HepG2 (cell line): Measurements from ENCODE around the gene CD300LF. TPM values are rescaled to one million over a fixed set of nuclear protein-coding genes. Genes with fewer than 3 reads are reported as not detected.

Source experiments
- CERS6 ChIP-seq: sonication (generic); formaldehyde crosslinking; IDR thresholded peaks from 2 replicates; pipeline ENCODE4 v1.5.0; 2020; ENCODE audit warnings: missing genetic modification reagents
- HNF4G ChIP-seq, 2 experiments: sonication (generic) in 1 of 2; formaldehyde crosslinking in 1 of 2; IDR thresholded peaks; 2 replicates each; pipeline versions ENCODE4 v1.4.0 to v1.6.1; 2011 to 2020; ENCODE audit warnings: borderline replicate concordance in 2 of 2, low read depth in 2 of 2, mild to moderate bottlenecking in 2 of 2, low read length in 1 of 2, missing genetic modification reagents in 1 of 2, moderate library complexity in 1 of 2
- JUNB ChIP-seq: sonication (generic); formaldehyde crosslinking; IDR thresholded peaks from 2 replicates; pipeline ENCODE4 v1.8.0; 2022; ENCODE audit warnings: missing genetic modification reagents, mild to moderate bottlenecking, borderline replicate concordance
- MATR3 ChIP-seq: sonication (generic); formaldehyde crosslinking; IDR thresholded peaks from 2 replicates; pipeline ENCODE4 v1.4.0; 2020; ENCODE audit warnings: missing genetic modification reagents
- MED8 ChIP-seq: sonication (generic); formaldehyde crosslinking; IDR thresholded peaks from 2 replicates; pipeline ENCODE4 v1.8.1; 2023; ENCODE audit warnings: mild to moderate bottlenecking, missing genetic modification reagents; ENCODE audit not compliant: insufficient replicate concordance
- MLXIP ChIP-seq: sonication (generic); formaldehyde crosslinking; IDR thresholded peaks from 2 replicates; pipeline ENCODE4 v1.9.0; 2021; ENCODE audit warnings: missing genetic modification reagents, borderline replicate concordance
- NPAS2 ChIP-seq: sonication (generic); formaldehyde crosslinking; IDR thresholded peaks from 2 replicates; pipeline ENCODE4 v1.8.0; 2022; ENCODE audit warnings: mild to moderate bottlenecking, missing genetic modification reagents, borderline replicate concordance
- NR2F2 ChIP-seq: IDR thresholded peaks from 2 replicates; pipeline ENCODE4 v1.6.1; 2012; ENCODE audit warnings: low read depth, inconsistent platforms, borderline replicate concordance
- PHF21A ChIP-seq: sonication (generic); formaldehyde crosslinking; IDR thresholded peaks from 2 replicates; pipeline ENCODE4 v1.5.0; 2020; ENCODE audit warnings: mild to moderate bottlenecking, missing genetic modification reagents
- PHF5A ChIP-seq: IDR thresholded peaks from one replicate; pipeline ENCODE4 v1.6.1; 2018; ENCODE audit warnings: low read depth, missing genetic modification reagents; ENCODE audit not compliant: unreplicated experiment
- PLRG1 ChIP-seq: fragments of 450-650 bp; conservative IDR thresholded peaks from 2 replicates; pipeline ENCODE4 v1.6.1; 2016
- POGZ ChIP-seq: sonication (generic); formaldehyde crosslinking; IDR thresholded peaks from 2 replicates; pipeline ENCODE4 v1.4.0; 2020; ENCODE audit warnings: mild to moderate bottlenecking, missing genetic modification reagents
- RARG ChIP-seq: sonication (generic); formaldehyde crosslinking; IDR thresholded peaks from 2 replicates; pipeline ENCODE4 v1.4.0; 2020; ENCODE audit warnings: low read depth, mild to moderate bottlenecking, missing genetic modification reagents
- RNF2 ChIP-seq: fragments of 450-650 bp; conservative IDR thresholded peaks from 2 replicates; pipeline ENCODE4 v1.6.1; 2016; ENCODE audit warnings: low read depth
- TERF1 ChIP-seq: sonication (generic); formaldehyde crosslinking; IDR thresholded peaks from 2 replicates; pipeline ENCODE4 v1.8.0; 2022; ENCODE audit warnings: mild to moderate bottlenecking, missing genetic modification reagents, moderate library complexity
- ZNF432 ChIP-seq: sonication (generic); formaldehyde crosslinking; IDR thresholded peaks from 2 replicates; pipeline ENCODE4 v1.5.0; 2020; ENCODE audit warnings: missing genetic modification reagents, mild to moderate bottlenecking, borderline replicate concordance
- ZNF616 ChIP-seq: sonication (generic); formaldehyde crosslinking; IDR thresholded peaks from 2 replicates; pipeline ENCODE4 v1.5.0; 2020; ENCODE audit warnings: low read depth, mild to moderate bottlenecking, missing genetic modification reagents
- ZNF7 ChIP-seq: IDR thresholded peaks from 2 replicates; pipeline ENCODE4 v1.6.1; 2016; ENCODE audit warnings: missing biosample characterization, missing genetic modification reagents
- ZNF746 ChIP-seq: sonication (generic); formaldehyde crosslinking; IDR thresholded peaks from 2 replicates; pipeline ENCODE4 v1.8.0; 2022; ENCODE audit warnings: mild to moderate bottlenecking, missing genetic modification reagents
- polyA plus RNA-seq, 8 experiments: library from polyadenylated mRNA; depleted of rRNA in 3 of 8; stranded (reverse) in 7 of 8; unstranded in 1 of 8; fragments of >200 nt; fragmentation: Illumina TruSeq in 4 of 8; extraction: Trizol in 4 of 8; gene quantifications; 2 replicates each; pipeline versions ENCODE4 v1.2.1 to v1.2.3, GENCODE V29; 2011 to 2016; ENCODE audit warnings: low read depth in 4 of 8, missing spikeins in 1 of 8, mixed read lengths in 1 of 8; ENCODE audit not compliant: insufficient read depth in 1 of 8
- total RNA-seq, 5 experiments: library from RNA; depleted of rRNA; stranded (reverse); fragments of >200 nt; fragmentation: Illumina TruSeq; extraction: Trizol; gene quantifications; 2 replicates each; pipeline ENCODE4 v1.2.3, GENCODE V29; 2016; ENCODE audit warnings: low read depth in 1 of 5
- TF ChIP-seq, protein P1 (sequence below): sonication (generic); formaldehyde crosslinking; IDR thresholded peaks from 2 replicates; pipeline ENCODE4 v1.4.0; 2020; ENCODE audit warnings: low read depth, mild to moderate bottlenecking, missing genetic modification reagents
- TF ChIP-seq, protein P2 (sequence below): sonication (generic); formaldehyde crosslinking; IDR thresholded peaks from 2 replicates; pipeline ENCODE4 v1.5.0; 2020; ENCODE audit warnings: missing genetic modification reagents, mild to moderate bottlenecking, borderline replicate concordance

Gene CD300LF
- total and polyA plus RNA-seq, 2 of the 13 experiments (the other 11 are each of a cell fraction or from before 2014, with no cell fraction given) = not detected

GRCh38 chr17:74748529-74749278 lies 36.0 kb upstream of the CD300LF start, which contains the start of gene NHERF1 (continued):
- no peak for TF ChIP-seq ZNF432 (CRISPR knock-in tag)
- no peak for TF ChIP-seq ZNF7 (CRISPR knock-in tag)
- TF ChIP-seq HNF4G (IDR thresholded peaks at IDR 0.05; ENCODE audit: borderline replicate concordance, low read depth, low read length) = peak; percentile 7; the same call in 1 of the 2 replicates
- TF ChIP-seq HNF4G (CRISPR knock-in tag; IDR thresholded peaks at IDR 0.05; ENCODE audit: borderline replicate concordance, low read depth) = no peak; the same call in 1 of the 2 replicates
- TF ChIP-seq MATR3 (CRISPR knock-in tag) = no peak
- TF ChIP-seq PHF5A = peak; percentile 24
- peak; percentile 91 for TF ChIP-seq MLXIP (CRISPR knock-in tag)
- TF ChIP-seq CERS6 (CRISPR knock-in tag) = peak; percentile 56; the same call in 1 of the 2 replicates
- no peak; the same call in 1 of the 2 replicates for TF ChIP-seq RNF2
- TF ChIP-seq ZNF746 (CRISPR knock-in tag) = peak; percentile 71; the same call in 1 of the 2 replicates
- 0 out of 2 replicates have a peak, but pooled peaks have one; percentile 43 for TF ChIP-seq RARG (CRISPR knock-in tag)
- TF ChIP-seq NR2F2 = no peak; the same call in 1 of the 2 replicates
- peak; percentile 55; the same call in 1 of the 2 replicates for TF ChIP-seq POGZ (CRISPR knock-in tag)
- peak; percentile 70; the same call in 1 of the 2 replicates for TF ChIP-seq TERF1
- no peak for TF ChIP-seq NPAS2 (CRISPR knock-in tag)
- TF ChIP-seq, protein P1, sequence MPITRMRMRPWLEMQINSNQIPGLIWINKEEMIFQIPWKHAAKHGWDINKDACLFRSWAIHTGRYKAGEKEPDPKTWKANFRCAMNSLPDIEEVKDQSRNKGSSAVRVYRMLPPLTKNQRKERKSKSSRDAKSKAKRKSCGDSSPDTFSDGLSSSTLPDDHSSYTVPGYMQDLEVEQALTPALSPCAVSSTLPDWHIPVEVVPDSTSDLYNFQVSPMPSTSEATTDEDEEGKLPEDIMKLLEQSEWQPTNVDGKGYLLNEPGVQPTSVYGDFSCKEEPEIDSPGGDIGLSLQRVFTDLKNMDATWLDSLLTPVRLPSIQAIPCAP = peak; percentile 75; the same call in 1 of the 2 replicates
- TF ChIP-seq ZNF616 = peak; percentile 59; the same call in 1 of the 2 replicates
- TF ChIP-seq PHF21A (CRISPR knock-in tag) = 0 out of 2 replicates have a peak, but pooled peaks have one; percentile 36
- peak; percentile 92 for TF ChIP-seq MED8 (CRISPR knock-in tag)
- TF ChIP-seq, protein P2, sequence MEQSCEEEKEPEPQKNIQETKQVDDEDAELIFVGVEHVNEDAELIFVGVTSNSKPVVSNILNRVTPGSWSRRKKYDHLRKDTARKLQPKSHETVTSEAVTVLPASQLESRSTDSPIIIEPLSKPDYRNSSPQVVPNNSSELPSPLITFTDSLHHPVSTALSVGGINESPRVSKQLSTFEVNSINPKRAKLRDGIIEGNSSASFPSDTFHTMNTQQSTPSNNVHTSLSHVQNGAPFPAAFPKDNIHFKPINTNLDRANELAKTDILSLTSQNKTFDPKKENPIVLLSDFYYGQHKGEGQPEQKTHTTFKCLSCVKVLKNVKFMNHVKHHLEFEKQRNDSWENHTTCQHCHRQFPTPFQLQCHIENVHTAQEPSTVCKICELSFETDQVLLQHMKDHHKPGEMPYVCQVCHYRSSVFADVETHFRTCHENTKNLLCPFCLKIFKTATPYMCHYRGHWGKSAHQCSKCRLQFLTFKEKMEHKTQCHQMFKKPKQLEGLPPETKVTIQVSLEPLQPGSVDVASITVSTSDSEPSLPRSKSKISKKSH (CRISPR knock-in tag) = peak; percentile 56; the same call in 1 of the 2 replicates
- TF ChIP-seq JUNB (CRISPR knock-in tag) = no peak
- TF ChIP-seq PLRG1 = no peak
